ENCODE results near the gene RMND5A. TPM values are rescaled to one million over a fixed set of nuclear protein-coding genes. Genes with fewer than 3 reads are reported as not detected.

The RMND5A gene
- total and polyA plus RNA-seq, 12 donors, result 23.4 to 152 (median 105) TPM

GRCh38 chr2:86744152-86744551, 24.1 kb downstream of the RMND5A start:
- H3K9me3 ChIP-seq, result no peaks in the 10 kb centered on the region
- no peak for TF ChIP-seq CTCF (IDR thresholded peaks at IDR 0.05)
- no peaks in the 10 kb centered on the region for H3K27me3 ChIP-seq
- peak overlapping the region in 1 of 10 donors; percentile 8 for H3K27ac ChIP-seq
- intact Hi-C loops (cut with DNase I), result no loop called here
- ATAC-seq (no peak), DNase-seq (no peak)
- 55 to 62% methylated on average over 2 of the region's 2 CpGs for WGBS, 2 donors
- no peak overlapping the region for H3K4me3 ChIP-seq
- peaks cover 0 to 51% (median 33%) of the 10 kb centered on the region in 9 donors for H3K4me1 ChIP-seq
- H3K36me3 ChIP-seq, result peaks cover 0 to 33% (median 0%) of the 10 kb centered on the region in 9 donors

- ATAC-seq (no peak), DNase-seq (no peak)
- Histone ChIP-seq H3K4me1 (peaks cover 0 to 58% (median 33%) of the 10 kb centered on the region in 9 donors), H3K27me3 (no peaks in the 10 kb centered on the region), H3K36me3 (peaks cover 0 to 44% (median 0%) of the 10 kb centered on the region in 9 donors), H3K9me3 (peaks cover 0 to 19% (median 10%) of the 10 kb centered on the region in 11 donors), H3K4me3 (no peak overlapping the region), H3K27ac (peak overlapping the region in 5 of 10 donors; percentile 2 to 54 (median 23))
- intact Hi-C loops (cut with DNase I), result loop anchor here in 1 of 10 donors (5.0 kb wide), 1 partner anchor 60 kb away; no protein-coding TSS in a partner anchor
- TF ChIP-seq CTCF (IDR thresholded peaks at IDR 0.05), result no peak
Observed at GRCh38 chr2:86746939-86747338, 26.8 kb downstream of the RMND5A start.

GRCh38 chr2:86747711-86748639, 27.9 kb downstream of the RMND5A start:
- H3K27ac ChIP-seq, result peak overlapping the region in 5 of 10 donors; percentile 2 to 54 (median 23)
- H3K27me3 ChIP-seq, result no peaks in the 10 kb centered on the region
- intact Hi-C loops (cut with DNase I), result loop anchor here in 1 of 10 donors (5.0 kb wide), 1 partner anchor 61 kb away; no protein-coding TSS in a partner anchor
- ATAC-seq (peak in 5 of 8 donors; percentile 71 to 91 (median 77)), DNase-seq (peak in 1 of 2 donors; percentile 12)
- H3K4me1 ChIP-seq, result peaks cover 0 to 62% (median 33%) of the 10 kb centered on the region in 9 donors
- no peak overlapping the region for H3K4me3 ChIP-seq
- H3K36me3 ChIP-seq, result peaks cover 0 to 51% (median 7%) of the 10 kb centered on the region in 9 donors
- peaks cover 0 to 19% (median 10%) of the 10 kb centered on the region in 11 donors for H3K9me3 ChIP-seq
- WGBS, 2 donors, result 71 to 74% methylated on average over 9 of the region's 9 CpGs
- TF ChIP-seq CTCF (IDR thresholded peaks at IDR 0.05), result no peak

GRCh38 chr2:86750240-86750839, 30.2 kb downstream of the RMND5A start:
- 92 to 96% methylated on average over 3 of the region's 3 CpGs for WGBS, 2 donors
- no peak for TF ChIP-seq CTCF (IDR thresholded peaks at IDR 0.05)
- no peaks in the 10 kb centered on the region for H3K27me3 ChIP-seq
- no peak for DNase-seq
- peaks cover 0 to 55% (median 25%) of the 10 kb centered on the region in 9 donors for H3K36me3 ChIP-seq
- peaks cover 0 to 19% (median 10%) of the 10 kb centered on the region in 11 donors for H3K9me3 ChIP-seq
- H3K27ac ChIP-seq, result no peak overlapping the region
- no peak overlapping the region for H3K4me3 ChIP-seq
- H3K4me1 ChIP-seq, result peaks cover 0 to 61% (median 28%) of the 10 kb centered on the region in 9 donors
- intact Hi-C loops (cut with DNase I), result loop anchor here in 2 of 10 donors (10.0 kb wide), 2 partner anchors 46 to 126 kb away; partner anchors contain the start of gene RNF103 (in 1 of the 2)
- ATAC-seq, result no peak

All from heart right ventricle (tissue), 16 donors.